Endothelial cell of umbilical vein (primary cell): ENCODE results near the gene DNAAF5.

ENCODE experiments used
- CTCF ChIP-seq, 2 donors: IDR thresholded peaks; 1 replicate in 1 of 2; 2 replicates in 1 of 2; pipeline ENCODE4 v1.5.1; 2011; ENCODE audit warnings: low read length in 2 of 2, mild to moderate bottlenecking in 2 of 2, moderate library complexity in 2 of 2, control low read depth in 1 of 2, inconsistent platforms in 1 of 2, low read depth in 1 of 2; ENCODE audit not compliant: insufficient read depth in 1 of 2; ENCODE audit errors: extremely low read depth in 1 of 2
- JUN ChIP-seq: IDR thresholded peaks from 2 replicates; pipeline ENCODE4 v1.6.1; 2011; ENCODE audit warnings: borderline replicate concordance, low read depth; ENCODE audit not compliant: insufficient read length, insufficient read depth
- POLR2AphosphoS5 ChIP-seq: IDR thresholded peaks from 2 replicates; pipeline ENCODE4 v1.6.1; 2012; ENCODE audit warnings: low read depth, mild to moderate bottlenecking, control low read depth, low read length, moderate library complexity; ENCODE audit not compliant: insufficient read depth

GRCh38 chr7:781186-781849 lies 54.8 kb downstream of the DNAAF5 start:
- TF ChIP-seq POLR2AphosphoS5 (no peak), CTCF (IDR thresholded peaks at IDR 0.05; ENCODE audit: extremely low read depth in 1 of 2, insufficient read depth in 1 of 2, low read depth in 1 of 2, low read length in 2 of 2) (no peak), JUN (no peak)
